Stimulated activated CD4-positive, alpha-beta T cell treated with anti-CD3 and anti-CD28 coated beads, Interleukin-2, amount 100 ng/mL, for 48 hours (primary cell): Measurements from ENCODE around the gene PCDHGA3.
A peak's percentile ranks its signal among the peaks of the same experiment; 100 is the strongest.
"Not testable (repeated sequence)": the region's sequence is repeated elsewhere in the genome, so short reads cannot be mapped to it uniquely, and the experiment has no call there.

Experiments used
- DNase-seq, 2 donors: peaks; one replicate each; pipeline ENCODE4 v3.0.0-alpha.2; 2020

PCDHGA3 gene

DNA sequence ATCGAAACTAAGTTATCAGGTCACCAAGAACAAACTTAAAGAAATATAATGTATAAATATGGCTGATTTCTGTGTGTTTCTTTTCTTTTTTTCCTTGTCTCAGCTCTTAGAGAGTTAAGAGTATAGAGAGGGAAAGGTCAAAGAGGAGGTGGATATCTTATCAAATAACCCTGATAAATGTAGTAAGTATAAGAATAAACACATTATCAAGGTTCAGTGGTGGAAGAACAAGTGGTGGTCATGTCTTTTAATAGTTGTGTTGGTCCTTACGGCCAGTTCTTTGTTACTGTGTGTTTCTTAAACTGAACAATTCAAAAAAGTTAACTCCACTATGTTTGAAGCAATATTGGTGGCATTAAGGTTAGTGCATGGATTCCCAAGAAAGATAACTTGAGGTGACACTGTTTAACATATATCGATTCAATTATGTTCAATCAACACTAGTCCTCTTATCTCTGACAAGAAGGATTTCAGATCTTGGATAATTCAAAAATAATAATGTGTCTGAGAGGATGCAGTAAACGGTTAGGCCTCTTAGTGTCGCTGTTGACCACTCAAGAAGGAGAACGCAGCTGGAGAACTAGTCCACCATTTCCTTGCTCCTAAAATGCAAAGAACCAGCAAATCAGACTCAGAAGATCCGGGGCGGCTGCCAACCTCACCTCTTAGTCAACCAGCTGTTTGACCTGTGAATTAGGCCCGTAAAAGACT lies at the start of gene PCDHGA3:
TSS of gene PCDHGA3 (plus strand) at position 588 of the 711 bp plus-strand sequence. CDS start 205 bp downstream, outside the sequence.
- DNase-seq: no peak

DNA sequence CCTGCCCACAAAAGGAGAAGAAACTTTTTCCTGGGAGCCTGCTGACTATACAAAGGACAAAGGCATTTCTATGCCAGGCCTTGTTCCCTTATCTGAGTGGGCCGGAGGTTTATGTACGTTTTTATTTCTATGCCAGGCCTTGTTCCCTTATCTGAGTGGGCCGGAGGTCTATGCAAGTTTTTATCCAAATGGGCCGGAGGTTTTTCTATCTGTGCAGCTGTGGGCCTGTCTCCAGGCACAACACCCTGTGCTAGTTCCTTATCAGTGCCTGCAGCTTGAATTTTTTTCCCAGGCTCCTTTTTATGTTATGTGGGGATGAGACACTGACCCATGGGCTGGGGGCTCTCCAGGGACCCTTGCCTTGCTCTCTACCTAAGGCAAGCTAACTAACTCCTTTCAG lies 45.3 kb upstream of the PCDHGA3 start:
- no peak for DNase-seq

DNA sequence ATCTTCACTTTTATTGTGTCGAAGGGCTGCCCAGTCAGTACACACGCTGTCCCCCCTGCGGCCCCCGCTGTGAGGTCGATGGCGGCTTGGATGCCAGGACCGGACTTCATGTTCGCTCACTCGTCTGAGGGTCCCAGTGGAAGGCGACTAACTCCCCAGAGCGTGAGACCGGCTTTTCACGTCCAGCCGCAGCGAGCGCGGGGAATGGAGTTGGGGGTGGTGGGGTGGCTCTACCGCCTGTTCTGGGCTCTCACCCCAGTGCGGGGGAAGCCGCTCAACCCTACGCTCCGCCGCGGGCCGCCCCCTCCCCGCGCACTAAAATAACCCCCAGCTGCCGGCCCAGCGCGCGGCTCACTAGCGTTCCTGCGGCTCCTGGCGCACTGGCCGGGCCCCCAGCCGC lies 39.9 kb upstream of the PCDHGA3 start, which contains the start of gene SLC25A2:
TSS of gene SLC25A2 (minus strand) at position 294 of the 400 bp plus-strand sequence. CDS start at position 110, 184 bp downstream.
- no peak for DNase-seq

DNA sequence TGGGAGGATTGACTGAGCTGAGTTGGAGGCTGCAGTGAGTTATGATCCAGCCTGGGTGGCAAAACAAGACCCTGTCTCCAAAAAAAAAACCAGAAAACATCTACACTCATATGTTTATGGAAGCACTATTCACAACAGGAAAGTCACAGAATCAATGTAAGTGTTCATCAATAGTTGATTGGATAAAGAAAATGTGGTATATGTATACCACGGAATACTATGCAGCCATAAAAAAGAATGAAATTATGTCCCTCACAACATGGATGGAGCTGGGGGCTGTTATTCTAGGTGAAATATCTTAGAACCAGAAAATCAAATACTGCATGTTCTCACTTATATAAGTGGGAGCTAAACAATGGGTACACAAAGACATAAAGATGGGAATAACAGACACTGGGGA lies 37.0 kb upstream of the PCDHGA3 start:
- no peak for DNase-seq

DNA sequence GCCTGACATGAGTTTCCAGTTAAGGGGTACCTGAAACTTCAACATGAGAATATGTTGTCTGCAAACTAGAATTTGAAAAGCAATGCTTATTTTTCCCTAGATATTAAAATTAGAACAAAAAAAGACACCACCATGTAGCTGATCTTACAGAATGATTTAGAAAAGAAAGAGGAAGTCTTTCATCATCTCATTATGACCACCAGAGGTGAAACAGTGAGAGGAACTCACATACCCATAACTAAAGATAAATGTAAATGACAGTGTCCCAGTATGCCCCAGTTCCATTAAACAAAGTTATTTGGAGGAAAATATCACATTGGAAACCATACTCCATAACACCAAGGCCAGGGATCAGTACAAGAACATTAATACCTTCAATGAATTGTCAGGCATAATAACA lies 29.9 kb upstream of the PCDHGA3 start:
- no peak for DNase-seq

DNA sequence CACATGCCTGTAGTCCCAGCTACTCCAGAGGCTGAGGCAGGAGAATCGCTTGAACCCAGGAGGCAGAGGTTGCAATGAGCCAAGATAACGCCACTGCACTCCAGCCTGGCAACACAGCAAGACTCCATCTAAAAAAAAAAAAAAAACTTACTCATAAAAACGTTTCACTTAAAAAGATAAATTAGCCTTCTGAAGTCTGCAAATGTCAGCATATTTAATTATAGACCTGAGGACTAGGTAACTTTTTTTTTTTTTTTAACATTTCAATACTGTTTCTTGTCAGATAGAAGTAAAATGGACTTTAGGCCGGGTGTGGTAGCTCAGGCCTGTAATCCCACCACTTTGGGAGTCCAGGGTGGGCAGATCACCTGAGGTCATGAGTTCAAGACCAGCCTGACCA lies 26.7 kb upstream of the PCDHGA3 start:
- not testable (repeated sequence) for DNase-seq

DNA sequence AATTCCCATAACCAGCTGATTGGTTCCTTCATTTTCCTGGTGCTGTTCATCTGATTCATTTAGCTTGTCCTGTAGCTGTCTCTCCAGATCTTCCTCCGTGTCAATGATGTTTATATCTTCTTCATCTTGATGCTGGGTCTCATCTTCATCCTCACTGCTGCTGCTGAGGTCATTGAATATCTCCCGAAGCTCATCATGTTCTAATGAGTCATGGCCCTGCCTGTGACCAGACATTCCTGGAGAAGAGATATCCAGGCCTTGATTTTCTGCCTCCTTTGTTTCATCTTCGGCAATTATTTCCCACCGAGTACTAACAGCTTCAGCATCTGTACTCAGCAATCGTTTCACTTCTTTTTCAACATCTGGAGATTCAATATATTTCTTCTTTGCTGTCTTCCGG lies 24.4 kb upstream of the PCDHGA3 start:
- no peak for DNase-seq

DNA sequence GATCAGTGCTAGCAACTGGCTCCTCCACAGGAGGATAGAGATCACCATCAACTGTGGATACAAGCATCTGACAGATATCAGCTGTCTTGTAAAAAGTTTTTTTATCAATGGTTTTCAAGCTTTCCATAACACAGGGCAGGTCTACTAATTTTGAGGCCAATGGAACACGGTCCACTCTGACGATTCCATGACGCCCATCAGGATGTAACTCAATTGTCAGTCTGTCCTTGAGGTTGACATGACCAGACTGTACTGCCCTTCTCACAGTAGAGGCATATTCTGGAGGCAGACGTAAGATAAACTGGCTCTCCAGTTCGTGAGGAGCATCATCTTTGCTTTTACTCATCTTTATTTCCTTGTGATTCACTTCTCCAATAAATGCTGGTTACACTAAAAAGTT lies 23.9 kb upstream of the PCDHGA3 start:
- no peak for DNase-seq

DNA sequence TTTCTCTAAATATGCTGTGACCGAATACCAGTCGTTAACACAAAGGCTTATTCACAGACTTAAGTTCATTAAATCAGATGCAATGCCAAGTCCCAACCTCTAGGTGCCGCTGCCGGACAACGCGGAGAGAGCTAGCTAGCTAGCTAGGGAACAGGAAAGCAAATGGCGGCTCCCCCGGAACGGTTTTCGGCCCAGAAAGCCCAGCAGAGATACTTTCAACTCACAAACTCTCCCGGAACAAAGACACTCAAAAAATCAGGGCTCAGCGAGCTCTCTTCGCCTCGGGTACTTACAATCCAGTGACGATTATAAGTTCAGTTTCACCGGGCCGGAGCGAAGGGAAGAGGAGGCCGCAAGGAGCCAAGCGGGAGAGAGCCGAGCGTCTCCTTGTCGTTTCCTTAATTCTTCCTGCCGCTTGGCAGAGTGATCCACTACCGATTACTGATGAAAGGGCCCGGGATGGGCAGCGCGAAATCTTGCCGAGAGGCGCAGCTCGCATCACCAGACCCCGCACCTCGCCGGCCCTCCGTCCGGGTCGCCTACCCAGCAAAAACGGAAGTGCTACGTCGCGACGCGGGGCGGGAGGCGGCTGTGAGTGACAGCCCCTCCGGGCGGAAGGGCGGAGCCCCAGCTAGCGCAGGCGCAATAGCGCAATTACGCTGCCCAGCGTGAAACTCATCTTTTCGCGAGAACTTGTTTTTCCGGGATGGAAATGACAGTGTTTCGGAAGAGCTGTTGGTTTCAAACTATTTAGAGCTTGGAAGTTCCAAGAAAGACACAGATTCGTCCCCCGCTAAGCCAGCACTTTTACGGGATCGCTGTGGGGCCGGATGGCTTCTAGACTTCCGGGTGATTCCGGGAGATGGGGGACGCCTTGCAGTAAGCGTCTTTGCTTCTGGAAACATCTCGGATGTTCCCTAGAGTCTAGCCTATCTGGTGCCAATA lies 23.1 kb upstream of the PCDHGA3 start, which contains the start of gene TAF7:
TSS of gene TAF7 (minus strand) at position 560 of the 945 bp plus-strand sequence. CDS start 740 bp downstream, outside the sequence.
- DNase-seq: peak; percentile 84 to 90

DNA sequence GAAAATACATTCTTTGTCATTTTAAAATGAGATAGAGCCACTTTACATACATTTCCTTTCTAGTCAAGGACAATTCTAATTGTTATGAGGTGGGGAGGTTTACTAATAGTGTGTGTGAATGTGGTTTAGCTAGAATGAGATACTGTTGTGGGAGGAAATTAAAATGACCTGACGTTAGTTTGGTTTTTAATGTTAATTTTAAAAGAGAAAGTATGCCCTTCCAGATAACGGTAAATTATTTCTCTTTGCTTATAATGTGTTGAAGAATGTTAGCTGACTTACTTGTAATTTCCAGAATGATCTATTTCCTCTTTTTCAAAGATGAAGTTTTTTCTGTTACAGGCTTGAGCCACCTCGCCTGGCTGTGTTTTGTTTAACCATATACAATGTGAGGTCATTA lies 21.4 kb upstream of the PCDHGA3 start:
- DNase-seq: no peak

DNA sequence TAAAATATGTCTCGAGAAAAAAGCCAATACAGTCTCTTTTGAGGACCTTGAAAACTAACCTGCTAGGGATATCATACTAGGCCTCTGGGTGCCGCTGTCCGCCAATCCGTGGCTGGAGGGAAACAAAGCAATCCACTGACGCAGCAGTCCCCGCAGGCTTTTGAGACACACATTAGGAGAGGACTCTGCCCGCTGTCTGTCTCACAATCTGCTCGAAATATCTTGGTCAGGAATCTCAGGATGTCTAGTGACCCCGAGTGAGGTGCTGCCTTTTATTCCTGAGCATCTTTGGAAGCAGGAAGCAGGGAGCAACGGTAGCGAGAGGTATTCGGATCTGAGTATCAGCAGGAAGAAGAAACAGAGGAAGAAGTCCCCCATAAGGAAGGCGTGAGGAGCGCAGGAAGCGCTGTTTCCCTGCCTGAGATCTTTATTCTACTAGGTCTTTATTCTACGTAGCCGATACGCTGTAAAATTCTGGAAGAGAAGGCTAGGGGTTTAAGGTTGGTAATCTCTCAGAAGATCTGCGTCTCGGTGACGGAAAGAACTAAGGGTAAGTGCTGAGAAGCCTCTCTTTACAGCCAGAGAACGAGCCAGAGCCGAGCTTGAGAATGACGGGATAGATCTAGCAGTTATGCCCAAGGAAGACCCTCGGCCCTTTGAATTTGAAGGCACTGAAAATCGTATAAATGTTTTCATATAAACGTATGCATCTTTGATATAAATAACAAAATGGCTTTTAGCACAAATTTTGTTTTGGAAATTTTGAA lies 17.4 kb upstream of the PCDHGA3 start:
- DNase-seq: peak; percentile 34 to 52

DNA sequence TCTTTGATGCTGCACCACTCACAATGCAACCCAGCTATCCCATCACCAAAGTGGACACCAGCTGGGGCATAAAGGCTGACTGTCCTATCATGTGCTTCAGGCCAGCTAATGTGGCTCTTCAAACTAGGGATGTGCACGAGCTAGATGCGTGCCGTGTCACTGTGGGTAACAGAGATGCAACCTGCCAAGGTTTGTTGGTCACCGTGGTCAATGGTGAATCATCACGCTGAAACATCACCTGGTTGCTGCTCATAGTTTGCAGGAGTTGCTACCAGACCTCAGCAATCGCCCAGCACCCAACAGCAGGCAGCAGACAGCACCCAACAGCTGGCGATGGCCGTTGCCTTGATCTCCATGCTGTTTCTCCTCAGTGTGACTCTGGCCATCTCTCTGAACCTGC lies 15.4 kb upstream of the PCDHGA3 start:
- no peak for DNase-seq

DNA sequence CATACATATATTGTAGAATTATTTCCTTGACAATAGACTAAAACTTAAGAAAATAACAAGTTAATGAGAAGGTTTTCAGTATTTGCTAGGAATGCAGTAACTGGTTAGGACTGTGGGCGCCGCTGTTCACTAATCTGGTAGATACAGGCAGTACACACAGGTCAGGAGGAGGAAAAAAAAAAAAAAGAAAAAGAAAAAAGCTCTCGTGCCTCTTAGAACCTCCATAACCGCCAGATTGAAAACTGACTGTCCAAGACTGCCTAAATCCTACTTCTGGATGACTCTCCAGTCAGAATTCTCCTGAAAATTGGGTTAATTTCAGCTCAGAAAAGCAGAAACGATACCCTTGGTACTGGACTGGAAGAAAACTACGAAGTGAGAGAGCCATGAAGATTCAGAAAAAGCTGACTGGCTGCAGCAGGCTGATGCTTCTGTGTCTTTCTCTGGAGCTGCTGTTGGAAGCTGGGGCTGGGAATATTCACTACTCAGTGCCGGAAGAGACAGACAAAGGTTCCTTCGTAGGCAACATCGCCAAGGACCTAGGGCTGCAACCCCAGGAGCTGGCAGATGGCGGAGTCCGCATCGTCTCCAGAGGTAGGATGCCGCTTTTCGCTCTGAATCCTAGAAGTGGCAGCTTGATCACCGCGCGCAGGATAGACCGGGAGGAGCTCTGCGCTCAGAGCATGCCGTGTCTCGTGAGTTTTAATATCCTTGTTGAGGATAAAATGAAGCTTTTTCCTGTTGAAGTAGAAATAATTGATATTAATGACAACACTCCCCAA lies 13.1 kb upstream of the PCDHGA3 start, which contains the start of gene PCDHGA1:
TSS of gene PCDHGA1 (plus strand) at position 216 of the 782 bp plus-strand sequence.
- DNase-seq: no peak

DNA sequence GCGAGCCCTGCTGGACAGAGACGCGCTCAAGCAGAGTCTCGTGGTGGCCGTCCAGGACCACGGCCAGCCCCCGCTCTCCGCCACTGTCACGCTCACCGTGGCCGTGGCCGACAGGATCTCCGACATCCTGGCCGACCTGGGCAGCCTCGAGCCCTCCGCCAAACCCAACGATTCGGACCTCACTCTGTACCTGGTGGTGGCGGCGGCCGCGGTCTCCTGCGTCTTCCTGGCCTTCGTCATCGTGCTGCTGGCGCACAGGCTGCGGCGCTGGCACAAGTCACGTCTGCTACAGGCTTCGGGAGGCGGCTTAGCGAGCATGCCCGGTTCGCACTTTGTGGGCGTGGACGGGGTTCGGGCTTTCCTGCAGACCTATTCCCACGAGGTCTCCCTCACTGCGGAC lies 11.1 kb upstream of the PCDHGA3 start:
- not testable (repeated sequence) for DNase-seq

DNA sequence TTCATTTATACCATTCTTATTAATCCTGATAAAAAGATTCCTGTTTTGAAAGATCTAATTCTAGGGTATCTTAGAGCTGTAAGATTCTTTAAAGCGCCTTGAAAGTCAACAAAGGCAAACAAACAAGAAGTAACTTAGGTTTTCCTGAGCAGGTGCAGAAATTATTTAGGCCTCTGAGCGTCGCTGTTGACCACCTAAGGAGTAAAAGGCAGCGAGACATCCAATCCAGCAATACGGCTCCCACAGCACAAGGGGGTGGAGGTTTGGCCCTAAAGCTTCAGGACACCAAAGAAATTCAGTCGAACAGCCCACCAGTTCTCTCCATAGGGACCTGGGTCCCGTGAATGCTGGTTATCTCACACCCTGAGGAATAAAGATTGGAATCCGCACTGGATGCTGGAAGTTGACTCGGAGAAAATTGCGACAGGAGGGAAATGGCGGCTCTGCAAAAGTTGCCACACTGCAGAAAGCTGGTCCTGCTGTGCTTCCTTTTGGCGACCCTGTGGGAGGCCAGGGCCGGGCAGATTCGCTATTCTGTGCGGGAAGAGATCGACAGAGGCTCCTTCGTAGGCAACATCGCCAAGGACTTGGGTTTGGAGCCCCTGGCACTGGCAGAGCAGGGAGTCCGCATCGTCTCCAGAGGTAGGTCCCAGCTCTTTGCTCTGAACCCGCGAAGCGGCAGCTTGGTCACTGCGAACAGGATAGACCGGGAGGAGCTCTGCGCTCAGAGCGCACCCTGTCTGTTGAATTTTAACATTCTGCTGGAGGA lies 4.9 kb upstream of the PCDHGA3 start, which contains the start of gene PCDHGA2:
TSS of gene PCDHGA2 (plus strand) at position 223 of the 769 bp plus-strand sequence.
- no peak for DNase-seq

DNA sequence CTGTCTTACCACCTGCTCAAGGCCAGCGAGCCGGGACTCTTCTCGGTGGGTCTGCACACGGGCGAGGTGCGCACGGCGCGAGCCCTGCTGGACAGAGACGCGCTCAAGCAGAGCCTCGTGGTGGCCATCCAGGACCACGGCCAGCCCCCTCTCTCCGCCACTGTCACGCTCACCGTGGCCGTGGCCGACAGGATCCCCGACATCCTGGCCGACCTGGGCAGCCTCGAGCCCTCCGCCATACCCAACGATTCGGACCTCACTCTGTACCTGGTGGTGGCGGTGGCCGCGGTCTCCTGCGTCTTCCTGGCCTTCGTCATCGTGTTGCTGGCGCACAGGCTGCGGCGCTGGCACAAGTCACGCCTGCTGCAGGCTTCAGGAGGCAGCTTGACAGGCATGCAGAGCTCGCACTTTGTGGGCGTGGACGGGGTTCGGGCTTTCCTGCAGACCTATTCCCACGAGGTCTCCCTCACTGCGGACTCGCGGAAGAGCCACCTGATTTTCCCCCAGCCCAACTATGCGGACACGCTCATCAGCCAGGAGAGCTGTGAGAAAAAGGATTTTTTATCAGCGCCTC lies 2.8 kb upstream of the PCDHGA3 start:
- not testable (repeated sequence) for DNase-seq

DNA sequence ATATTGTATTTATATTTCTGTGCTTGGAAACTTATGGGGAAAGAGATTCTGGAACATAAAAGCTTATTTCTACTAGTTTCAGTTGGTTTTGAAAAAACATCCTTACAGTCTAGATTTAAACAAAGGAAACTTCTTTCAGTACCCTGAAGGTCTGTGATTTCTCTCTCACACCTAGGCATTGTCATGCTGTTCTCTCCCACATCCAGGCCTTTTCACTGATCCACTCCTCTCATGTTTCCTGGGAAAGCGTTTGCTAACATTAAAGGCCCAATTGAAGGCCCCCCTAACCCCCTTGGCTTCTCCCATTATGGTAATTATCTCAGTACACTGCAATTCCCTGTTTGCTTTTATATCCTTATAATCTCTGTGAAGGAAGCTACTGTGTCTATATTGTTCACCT lies 856 bp upstream of the PCDHGA3 start:
- no peak for DNase-seq

DNA sequence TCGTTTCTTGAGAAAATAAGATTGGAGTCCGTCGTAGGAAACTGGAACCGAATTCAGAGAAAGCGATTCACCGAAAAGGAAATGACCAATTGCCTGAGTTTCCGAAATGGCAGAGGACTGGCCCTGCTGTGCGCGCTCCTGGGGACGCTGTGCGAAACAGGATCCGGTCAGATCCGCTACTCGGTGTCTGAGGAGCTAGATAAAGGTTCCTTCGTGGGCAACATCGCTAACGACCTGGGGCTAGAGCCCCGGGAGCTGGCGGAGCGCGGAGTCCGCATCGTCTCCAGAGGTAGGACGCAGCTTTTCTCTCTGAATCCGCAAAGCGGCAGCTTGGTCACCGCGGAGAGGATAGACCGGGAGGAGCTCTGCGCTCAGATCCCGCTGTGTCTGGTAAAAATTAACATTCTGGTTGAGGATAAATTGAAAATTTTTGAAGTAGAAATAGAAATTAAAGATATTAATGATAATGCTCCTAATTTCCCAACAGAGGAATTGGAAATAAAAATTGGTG lies 379 bp downstream of the PCDHGA3 start:
- no peak for DNase-seq

DNA sequence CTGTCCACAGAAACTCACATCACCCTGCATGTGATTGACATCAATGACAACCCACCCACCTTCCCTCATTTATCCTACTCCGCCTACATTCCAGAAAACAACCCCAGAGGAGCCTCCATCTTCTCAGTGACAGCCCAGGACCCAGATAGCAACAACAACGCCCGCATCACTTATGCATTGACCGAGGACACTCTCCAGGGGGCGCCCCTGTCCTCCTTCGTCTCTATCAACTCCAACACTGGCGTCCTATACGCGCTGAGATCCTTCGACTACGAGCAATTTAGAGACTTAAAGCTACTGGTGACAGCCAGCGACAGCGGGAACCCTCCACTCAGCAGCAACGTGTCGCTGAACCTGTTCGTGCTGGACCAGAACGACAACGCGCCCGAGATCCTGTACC lies 1.7 kb downstream of the PCDHGA3 start:
- DNase-seq: no peak

DNA sequence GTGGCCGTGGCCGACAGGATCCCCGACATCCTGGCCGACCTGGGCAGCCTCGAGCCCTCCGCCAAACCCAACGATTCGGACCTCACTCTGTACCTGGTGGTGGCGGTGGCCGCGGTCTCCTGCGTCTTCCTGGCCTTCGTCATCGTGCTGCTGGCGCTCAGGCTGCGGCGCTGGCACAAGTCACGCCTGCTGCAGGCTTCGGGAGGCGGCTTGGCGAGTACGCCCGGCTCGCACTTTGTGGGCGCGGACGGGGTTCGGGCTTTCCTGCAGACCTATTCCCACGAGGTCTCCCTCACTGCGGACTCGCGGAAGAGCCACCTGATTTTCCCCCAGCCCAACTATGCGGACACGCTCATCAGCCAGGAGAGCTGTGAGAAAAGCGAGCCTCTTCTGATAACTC lies 2.4 kb downstream of the PCDHGA3 start:
- not testable (repeated sequence) for DNase-seq
